Fibroblast of skin of back (primary cell): ENCODE measurements around the gene BCL11B. TPM values are rescaled to one million over a fixed set of nuclear protein-coding genes. Genes with fewer than 3 reads are reported as not detected.
A peak's percentile ranks its signal among the peaks of the same experiment; 100 is the strongest.

ENCODE experiments used
- DNase-seq: peaks from one replicate; pipeline ENCODE4 v3.0.0-alpha.2; 2013
- polyA plus RNA-seq, 2 experiments: library from polyadenylated mRNA; unstranded; fragments of 120-200 nt; gene quantifications; one replicate each; pipeline ENCODE4 v1.2.1, GENCODE V29; 2013; ENCODE audit not compliant: insufficient read length in 2 of 2

Gene BCL11B
- 0.53 TPM for polyA plus RNA-seq (2013, experiment 1 of 2; ENCODE audit: insufficient read length)
- polyA plus RNA-seq (2013, experiment 2 of 2; ENCODE audit: insufficient read length) = 0.60 TPM

DNA sequence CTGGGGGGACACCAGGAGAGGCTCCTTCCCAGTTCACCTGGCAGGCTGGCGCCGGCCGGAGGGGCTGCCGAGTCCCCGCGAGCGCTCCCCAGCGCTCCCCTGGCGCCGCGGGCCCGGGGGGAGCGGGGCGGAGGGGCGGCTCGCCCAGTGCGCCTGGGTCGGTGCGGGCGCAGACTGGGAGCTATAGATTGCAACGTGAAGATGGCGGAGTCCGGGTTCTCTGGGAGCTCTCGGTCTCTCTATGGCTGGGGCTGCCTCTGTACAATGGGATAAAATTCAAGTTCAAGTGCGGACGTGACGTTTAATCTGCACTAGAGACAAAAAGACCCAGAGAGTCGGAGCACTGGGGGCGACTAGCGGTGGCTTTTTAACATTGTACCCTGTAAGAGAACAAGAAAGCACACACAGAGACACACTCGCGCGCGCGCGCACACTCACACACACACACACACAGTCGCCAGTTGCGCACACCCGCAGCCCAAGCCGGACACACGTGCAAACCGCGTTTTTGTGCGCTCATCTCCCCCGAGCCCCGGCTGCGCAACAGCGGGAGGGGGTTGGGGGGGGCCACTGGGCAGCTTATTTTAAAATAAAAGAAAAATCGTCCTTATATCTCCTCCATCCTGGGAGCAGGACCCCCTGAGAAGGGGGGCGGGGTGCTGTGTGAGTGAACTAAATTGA is at the start of gene BCL11B:
Gene BCL11B, minus strand, starts transcription at position 247 of the 681 bp plus-strand sequence. CDS start 979 bp downstream, outside the sequence.
- DNase-seq = peak; percentile 94

GRCh38 chr14:99321236-99321925 is 49.4 kb upstream of the BCL11B start:
- DNase-seq = no peak

DNA sequence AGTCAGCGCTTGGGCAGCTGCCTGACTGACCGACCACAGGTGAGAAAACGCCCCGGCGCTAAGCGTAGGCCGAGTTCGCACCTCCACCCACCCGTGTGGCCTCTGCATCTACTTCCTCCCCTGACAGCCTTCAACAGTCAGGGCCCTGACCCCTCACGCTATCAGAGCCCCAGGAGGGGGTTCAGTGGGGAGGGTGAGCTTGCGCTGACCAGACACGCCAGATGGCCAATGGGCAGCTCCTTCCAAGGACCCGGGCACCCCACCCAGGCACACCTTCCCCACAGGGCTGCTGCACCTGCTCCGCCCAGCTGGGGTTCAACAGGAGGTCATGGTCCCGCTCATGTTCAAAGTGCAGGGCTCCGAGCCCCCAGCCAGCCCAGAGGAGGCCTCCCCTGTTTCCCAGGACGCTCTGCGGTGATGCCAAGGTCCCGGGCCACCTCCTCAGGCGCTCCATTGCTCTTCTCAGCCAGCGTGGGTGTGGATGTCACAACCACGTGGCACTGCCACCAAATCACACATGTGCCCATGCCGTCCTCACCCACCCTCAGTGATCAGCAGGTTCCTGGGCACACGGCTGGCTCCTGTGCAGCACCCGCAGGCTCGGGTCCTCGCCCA is 48.7 kb upstream of the BCL11B start:
- DNase-seq = no peak

DNA sequence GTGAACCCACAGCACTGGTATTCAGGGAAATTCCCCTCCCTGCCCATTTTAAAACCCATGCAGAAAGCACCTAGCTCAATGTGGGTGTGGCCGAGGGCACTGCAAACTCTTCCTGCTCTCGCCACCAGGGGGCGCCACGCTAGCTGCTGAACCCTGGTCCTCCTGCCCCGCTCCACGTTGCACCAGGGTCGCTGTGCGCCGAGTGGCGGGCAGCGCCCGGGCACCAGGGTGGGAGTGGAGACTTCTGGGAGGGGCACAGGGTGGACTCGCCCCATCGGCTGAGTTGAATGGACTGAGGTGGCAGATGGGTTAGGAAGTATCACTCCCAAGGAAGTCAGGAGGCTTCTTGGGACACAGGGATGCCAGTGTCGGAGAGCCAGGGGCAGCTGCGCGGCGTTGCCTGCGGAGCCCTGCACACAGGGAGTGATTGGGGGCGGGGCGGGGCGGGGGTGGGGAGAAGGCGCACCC is 48.1 kb upstream of the BCL11B start:
- peak; percentile 36 for DNase-seq

DNA sequence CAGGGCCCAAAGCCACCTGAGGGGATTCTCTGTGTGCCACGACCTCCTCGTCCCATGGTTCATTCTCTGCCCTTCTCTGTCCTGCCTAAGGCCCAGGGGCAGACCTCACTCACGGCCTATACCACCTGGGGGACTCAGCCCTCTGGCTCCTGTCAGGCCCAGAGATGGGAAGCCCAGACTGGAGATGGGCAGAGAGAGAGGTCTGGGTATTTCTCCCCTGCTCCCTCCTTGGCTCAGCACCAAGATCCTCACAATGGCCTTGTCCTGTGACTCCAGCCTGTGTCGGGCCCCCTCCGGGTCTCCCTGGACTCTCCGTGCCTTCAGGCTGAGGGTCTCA is 46.9 kb upstream of the BCL11B start:
- no peak for DNase-seq

DNA sequence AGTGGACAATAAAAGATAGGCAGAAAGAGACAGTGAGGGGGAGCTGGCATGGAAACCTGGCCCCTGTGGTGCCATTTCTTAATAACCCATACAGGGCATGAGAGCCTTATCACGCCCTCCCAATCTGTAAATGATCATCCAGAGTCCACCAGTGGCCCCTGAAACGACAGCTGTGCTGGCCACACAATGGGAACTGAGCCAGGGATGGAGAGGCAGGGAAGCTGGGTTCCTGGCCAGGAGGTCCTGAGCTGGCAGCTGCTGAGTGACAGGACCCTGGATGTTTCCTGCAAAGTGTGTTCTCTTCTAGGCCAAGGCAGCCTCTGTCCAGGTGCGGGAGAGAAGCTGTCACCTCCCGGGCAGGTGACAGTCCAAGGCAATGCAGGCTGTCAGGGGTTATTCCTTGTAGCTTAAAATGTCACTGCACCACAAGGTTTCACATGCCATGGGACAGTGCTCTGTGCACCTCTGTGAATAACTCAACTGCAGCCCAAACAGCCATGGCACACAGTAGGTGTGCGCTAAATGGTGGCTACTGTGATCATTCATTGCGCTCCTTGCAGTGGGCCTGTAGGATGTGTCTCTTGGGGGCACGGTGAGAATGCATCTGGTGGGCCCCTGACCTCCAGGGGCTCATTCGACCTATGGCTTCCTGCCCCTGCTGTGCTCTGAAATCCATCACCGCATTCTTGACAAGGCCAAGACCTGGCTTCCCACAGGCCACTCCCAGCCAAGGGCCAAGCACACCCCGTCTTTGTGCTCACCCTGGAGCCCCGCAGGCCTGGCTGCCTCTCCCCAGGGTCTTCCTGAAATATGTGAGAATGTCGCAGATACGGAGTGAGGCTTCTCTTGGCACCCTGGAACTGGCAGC is 46.3 kb upstream of the BCL11B start:
- no peak for DNase-seq

DNA sequence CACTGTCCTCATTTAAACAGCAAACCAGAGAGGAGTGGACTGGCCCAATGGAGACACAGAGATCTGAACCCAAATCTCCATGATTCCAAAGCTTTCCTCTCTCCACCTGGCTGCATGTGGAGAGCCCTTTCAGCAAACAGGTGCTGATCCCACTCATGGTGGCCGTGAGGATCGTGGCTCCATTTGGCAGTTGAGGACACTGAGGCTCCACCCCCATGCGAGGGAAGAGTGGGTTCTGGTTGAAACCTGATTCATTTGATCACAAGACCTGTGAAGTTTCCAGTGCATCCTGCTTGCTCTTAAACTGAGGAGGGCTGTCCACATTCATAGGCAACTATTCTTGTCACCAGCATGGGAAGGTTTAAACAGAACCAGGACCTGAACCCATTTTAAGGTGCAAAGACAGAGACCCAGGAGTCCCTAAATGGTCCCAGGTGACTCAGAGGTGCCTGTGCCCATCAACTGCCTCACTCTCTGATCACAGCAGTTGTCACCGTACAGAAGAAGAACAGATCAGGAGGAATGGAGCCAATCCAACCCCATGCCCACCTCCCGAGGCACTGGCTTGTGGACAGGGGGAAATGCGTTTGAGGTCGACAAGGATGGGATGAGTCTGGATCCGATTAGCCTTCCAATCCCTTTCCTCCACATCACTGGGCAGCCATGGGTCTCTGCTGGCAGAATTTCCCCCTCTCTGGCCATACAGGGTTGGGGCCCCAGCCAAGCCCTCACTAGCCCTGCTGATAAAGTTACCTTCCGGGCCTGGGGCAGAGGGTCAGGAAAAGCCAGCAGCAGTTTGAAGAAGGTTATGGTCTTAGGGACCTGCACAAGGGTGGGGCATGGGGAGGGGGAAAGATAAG is 45.5 kb upstream of the BCL11B start:
- DNase-seq = no peak

- DNase-seq = no peak
Observed at GRCh38 chr14:99316281-99317163, 44.5 kb upstream of the BCL11B start.

GRCh38 chr14:99315197-99315596 is 43.2 kb upstream of the BCL11B start:
- DNase-seq = no peak

DNA sequence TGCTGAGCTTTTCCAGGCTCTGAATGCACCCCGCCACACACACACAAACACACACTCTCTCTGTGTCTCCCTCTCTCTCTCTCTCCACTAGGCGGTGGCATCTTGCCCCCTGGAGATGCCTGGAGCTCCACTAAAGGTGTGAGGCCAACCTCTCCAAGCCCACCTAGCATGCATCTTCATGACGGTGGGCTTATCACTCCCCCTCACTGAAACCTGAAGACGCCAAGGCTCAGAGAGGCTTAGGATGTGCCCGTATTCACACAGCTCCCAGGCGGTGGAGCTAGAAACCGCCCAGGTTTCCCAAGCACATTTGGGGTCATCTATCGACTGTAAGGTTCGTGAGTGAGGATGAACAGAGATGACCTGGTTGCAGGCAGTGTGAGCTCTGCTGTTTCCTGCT is 42.6 kb upstream of the BCL11B start:
- no peak for DNase-seq

- no peak for DNase-seq
Observed at GRCh38 chr14:99313234-99313633, 41.2 kb upstream of the BCL11B start.

- no peak for DNase-seq
Observed at GRCh38 chr14:99312106-99312505, 40.1 kb upstream of the BCL11B start.

- no peak for DNase-seq
Observed at GRCh38 chr14:99309220-99309766, 37.3 kb upstream of the BCL11B start.

GRCh38 chr14:99304208-99304607 is 32.2 kb upstream of the BCL11B start:
- DNase-seq = no peak

GRCh38 chr14:99300190-99300589 is 28.2 kb upstream of the BCL11B start:
- DNase-seq = no peak

- DNase-seq = no peak
Observed at GRCh38 chr14:99296517-99296916, 24.5 kb upstream of the BCL11B start.

GRCh38 chr14:99289394-99290189 is 17.6 kb upstream of the BCL11B start:
- DNase-seq = no peak

GRCh38 chr14:99288948-99289347 is 17.0 kb upstream of the BCL11B start:
- DNase-seq = no peak

DNA sequence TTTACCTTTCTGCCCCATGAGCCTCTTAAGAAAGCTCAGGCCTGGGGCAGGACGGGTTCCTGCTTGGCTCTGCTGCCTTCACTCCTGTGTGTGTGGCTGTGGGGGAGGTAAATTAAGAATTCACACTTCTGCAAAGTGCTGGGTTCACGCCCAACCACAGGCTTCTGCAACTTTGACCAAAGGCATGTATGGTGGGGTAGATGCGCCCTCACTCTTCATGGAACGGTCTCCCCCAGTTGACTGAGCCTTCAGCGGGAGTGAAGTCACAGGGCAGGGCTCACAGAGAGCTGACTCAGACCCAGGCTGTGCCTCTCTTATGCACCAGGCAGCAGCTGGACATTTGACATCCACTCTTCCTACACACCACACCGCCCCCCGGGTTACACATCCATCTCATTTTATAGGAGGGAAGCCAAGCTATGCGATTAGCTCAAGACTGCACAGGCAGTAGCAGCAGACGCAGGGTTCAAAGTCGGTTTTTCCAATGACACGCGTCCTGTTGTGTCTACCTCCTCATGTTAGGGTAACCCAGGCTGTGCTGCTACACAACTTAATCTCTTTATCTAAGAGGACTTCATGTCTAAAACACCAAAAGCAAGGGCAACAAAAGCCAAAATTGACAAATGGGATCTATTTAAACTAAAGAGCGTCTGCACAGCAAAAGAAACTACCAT is 15.4 kb upstream of the BCL11B start:
- no peak for DNase-seq
